GM12801 (cell line): ENCODE results near the gene COL13A1.

ENCODE experiments used
- CTCF ChIP-seq: IDR thresholded peaks from one replicate; pipeline ENCODE4 v1.5.1; 2011; ENCODE audit warnings: control low read depth; ENCODE audit not compliant: insufficient read length; ENCODE audit errors: extremely low read depth

Gene COL13A1

GRCh38 chr10:69919250-69919649 lies 117.5 kb downstream of the COL13A1 start:
- no peak for TF ChIP-seq CTCF

GRCh38 chr10:69925111-69925510 lies 123.4 kb downstream of the COL13A1 start:
- TF ChIP-seq CTCF: no peak

- no peak for TF ChIP-seq CTCF
Observed at GRCh38 chr10:69928339-69928738, 126.6 kb downstream of the COL13A1 start.

GRCh38 chr10:69929575-69929974 lies 127.9 kb downstream of the COL13A1 start:
- no peak for TF ChIP-seq CTCF

GRCh38 chr10:69934768-69935167 lies 133.1 kb downstream of the COL13A1 start:
- no peak for TF ChIP-seq CTCF

- TF ChIP-seq CTCF: no peak
Observed at GRCh38 chr10:69936091-69936490, 134.4 kb downstream of the COL13A1 start.

GRCh38 chr10:69938541-69938991 lies 136.9 kb downstream of the COL13A1 start:
- TF ChIP-seq CTCF: no peak

GRCh38 chr10:69939061-69939460 lies 137.4 kb downstream of the COL13A1 start:
- TF ChIP-seq CTCF: no peak
